Colonic mucosa (tissue), 4 donors: ENCODE measurements around the gene PLXNA2. TPM values are rescaled to one million over a fixed set of nuclear protein-coding genes. Genes with fewer than 3 reads are reported as not detected.

Source experiments
- DNase-seq: peaks from one replicate; pipeline ENCODE4 v3.0.0-alpha.2; 2020
- H3K27ac ChIP-seq: fragments of 200-600 bp; one replicate; pipeline ENCODE4 v1.8.0; 2021
- H3K27me3 ChIP-seq: fragments of 200-600 bp; one replicate; pipeline ENCODE4 v1.8.0; 2021
- H3K36me3 ChIP-seq: fragments of 200-600 bp; one replicate; pipeline ENCODE4 v1.8.0; 2021
- H3K4me1 ChIP-seq: fragments of 200-600 bp; one replicate; pipeline ENCODE4 v1.8.0; 2021; ENCODE audit warnings: mild to moderate bottlenecking
- H3K4me3 ChIP-seq: fragments of 200-600 bp; one replicate; pipeline ENCODE4 v1.8.0; 2021
- H3K9ac ChIP-seq, 2 donors: one replicate each; pipeline ENCODE4 v1.7.0; 2013; ENCODE audit warnings: control low read depth in 2 of 2, low read depth in 2 of 2, low read length in 2 of 2
- H3K9me3 ChIP-seq: fragments of 200-600 bp; one replicate; pipeline ENCODE4 v1.8.0; 2021
- CTCF ChIP-seq: fragments of 200-600 bp; IDR thresholded peaks from one replicate; pipeline ENCODE4 v1.8.0; 2022; ENCODE audit warnings: antibody characterized with exemption, mild to moderate bottlenecking
- intact Hi-C: fragments of 100-400 bp; cut with DNase I; formaldehyde crosslinking; loops from one replicate; pipeline ENCODE4 v1.14.1; 2022
- total RNA-seq, 2 donors: library from RNA; stranded (reverse); fragmentation: NEBNext Ultra II Directional in 1 of 2; extraction: Animal tissue kit (Norgen Biotek cat#: 25700) in 1 of 2; gene quantifications; one replicate each; pipeline ENCODE4 v1.2.1, GENCODE V29; 2021
- donor health status: healthy.
- donor health status: DM: no; HTN: no; CAD: no.
- donor health status: DM: no; HTN: no; CAD: no.

PLXNA2 gene
- total RNA-seq, 2 donors from 2014 or later: 46.1 to 81.6 TPM

GRCh38 chr1:208227366-208227765 lies 16.8 kb downstream of the PLXNA2 start:
- Histone ChIP-seq H3K4me1 (peaks cover 5% of the 10 kb centered on the region), H3K9me3 (no peaks in the 10 kb centered on the region), H3K4me3 (no peak overlapping the region), H3K27me3 (no peaks in the 10 kb centered on the region), H3K27ac (no peak overlapping the region), H3K36me3 (no peaks in the 10 kb centered on the region), H3K9ac (no peak overlapping the region)
- intact Hi-C loops: no loop called here
- TF ChIP-seq CTCF: no peak
- no peak for DNase-seq

GRCh38 chr1:208225954-208226937 lies 17.9 kb downstream of the PLXNA2 start:
- intact Hi-C loops: no loop called here
- Histone ChIP-seq H3K27me3 (no peaks in the 10 kb centered on the region), H3K27ac (no peak overlapping the region), H3K4me3 (no peak overlapping the region), H3K36me3 (no peaks in the 10 kb centered on the region), H3K9me3 (no peaks in the 10 kb centered on the region), H3K4me1 (peaks cover 2% of the 10 kb centered on the region), H3K9ac (no peak overlapping the region)
- no peak for DNase-seq
- no peak for TF ChIP-seq CTCF

- no peaks in the 10 kb centered on the region for H3K9me3 ChIP-seq
- TF ChIP-seq CTCF: no peak
- H3K27me3 ChIP-seq: no peaks in the 10 kb centered on the region
- H3K36me3 ChIP-seq: no peaks in the 10 kb centered on the region
- no peaks in the 10 kb centered on the region for H3K4me1 ChIP-seq
- H3K27ac ChIP-seq: no peak overlapping the region
- DNase-seq: no peak
- intact Hi-C loops: no loop called here
- H3K4me3 ChIP-seq: no peak overlapping the region
- H3K9ac ChIP-seq: no peak overlapping the region
These were observed 19.9 kb downstream of the PLXNA2 start for GRCh38 chr1:208224192-208224713.

GRCh38 chr1:208223136-208223535 lies 21.0 kb downstream of the PLXNA2 start:
- TF ChIP-seq CTCF: no peak
- no peak overlapping the region for H3K9ac ChIP-seq
- H3K27ac ChIP-seq: no peak overlapping the region
- DNase-seq: no peak
- intact Hi-C loops: no loop called here
- no peaks in the 10 kb centered on the region for H3K27me3 ChIP-seq
- H3K9me3 ChIP-seq: no peaks in the 10 kb centered on the region
- H3K4me3 ChIP-seq: no peak overlapping the region
- no peaks in the 10 kb centered on the region for H3K36me3 ChIP-seq
- H3K4me1 ChIP-seq: no peaks in the 10 kb centered on the region

- Histone ChIP-seq H3K4me3 (no peak overlapping the region), H3K9ac (no peak overlapping the region), H3K4me1 (no peaks in the 10 kb centered on the region), H3K9me3 (no peaks in the 10 kb centered on the region), H3K27ac (no peak overlapping the region), H3K27me3 (no peaks in the 10 kb centered on the region), H3K36me3 (no peaks in the 10 kb centered on the region)
- no peak for TF ChIP-seq CTCF
- intact Hi-C loops: no loop called here
- DNase-seq: no peak
These were observed 21.6 kb downstream of the PLXNA2 start for GRCh38 chr1:208222376-208223126.
